Upper lobe of right lung (tissue), 1 donor: ENCODE data around the gene SEMA6B. TPM values are rescaled to one million over a fixed set of nuclear protein-coding genes. Genes with fewer than 3 reads are reported as not detected.
"Not testable (repeated sequence)": the region's sequence is repeated elsewhere in the genome, so short reads cannot be mapped to it uniquely, and the experiment has no call there.

ENCODE experiments used
- ATAC-seq: fragments of 200-7000 bp; cut with Tn5 transposase; one replicate; pipeline ENCODE4 v1.9.1; 2020; ENCODE audit warnings: mild to moderate bottlenecking, moderate library complexity
- DNase-seq: peaks from one replicate; pipeline ENCODE4 v3.0.0-alpha.2; 2020
- H3K27ac ChIP-seq: fragments of 200-600 bp; one replicate; pipeline ENCODE4 v1.8.0; 2022
- H3K27me3 ChIP-seq: fragments of 200-600 bp; one replicate; pipeline ENCODE4 v1.8.0; 2022; ENCODE audit warnings: mild to moderate bottlenecking
- H3K36me3 ChIP-seq: fragments of 200-600 bp; one replicate; pipeline ENCODE4 v1.8.0; 2022
- H3K4me1 ChIP-seq: fragments of 200-600 bp; one replicate; pipeline ENCODE4 v1.8.0; 2022
- H3K4me3 ChIP-seq: fragments of 200-600 bp; one replicate; pipeline ENCODE4 v1.8.0; 2022; ENCODE audit warnings: mild to moderate bottlenecking
- H3K9me3 ChIP-seq: fragments of 200-600 bp; one replicate; pipeline ENCODE4 v1.8.0; 2022
- CTCF ChIP-seq: fragments of 200-600 bp; IDR thresholded peaks from one replicate; pipeline ENCODE4 v1.8.0; 2022; ENCODE audit warnings: antibody characterized with exemption
- intact Hi-C: fragments of 100-400 bp; cut with DNase I; formaldehyde crosslinking; loops from one replicate; pipeline ENCODE4 v1.11.0; 2022
- total RNA-seq: library from RNA; stranded (reverse); fragmentation: NEBNext Ultra II Directional; extraction: Animal tissue kit (Norgen Biotek cat#: 25700); gene quantifications from one replicate; pipeline ENCODE4 v1.2.1, GENCODE V29; 2021
- donor health status: DM: no; HTN: yes; CAD: no; lungs with severe emphysema.

SEMA6B gene
- total RNA-seq, 1 donor from 2014 or later = 20.3 TPM

DNA sequence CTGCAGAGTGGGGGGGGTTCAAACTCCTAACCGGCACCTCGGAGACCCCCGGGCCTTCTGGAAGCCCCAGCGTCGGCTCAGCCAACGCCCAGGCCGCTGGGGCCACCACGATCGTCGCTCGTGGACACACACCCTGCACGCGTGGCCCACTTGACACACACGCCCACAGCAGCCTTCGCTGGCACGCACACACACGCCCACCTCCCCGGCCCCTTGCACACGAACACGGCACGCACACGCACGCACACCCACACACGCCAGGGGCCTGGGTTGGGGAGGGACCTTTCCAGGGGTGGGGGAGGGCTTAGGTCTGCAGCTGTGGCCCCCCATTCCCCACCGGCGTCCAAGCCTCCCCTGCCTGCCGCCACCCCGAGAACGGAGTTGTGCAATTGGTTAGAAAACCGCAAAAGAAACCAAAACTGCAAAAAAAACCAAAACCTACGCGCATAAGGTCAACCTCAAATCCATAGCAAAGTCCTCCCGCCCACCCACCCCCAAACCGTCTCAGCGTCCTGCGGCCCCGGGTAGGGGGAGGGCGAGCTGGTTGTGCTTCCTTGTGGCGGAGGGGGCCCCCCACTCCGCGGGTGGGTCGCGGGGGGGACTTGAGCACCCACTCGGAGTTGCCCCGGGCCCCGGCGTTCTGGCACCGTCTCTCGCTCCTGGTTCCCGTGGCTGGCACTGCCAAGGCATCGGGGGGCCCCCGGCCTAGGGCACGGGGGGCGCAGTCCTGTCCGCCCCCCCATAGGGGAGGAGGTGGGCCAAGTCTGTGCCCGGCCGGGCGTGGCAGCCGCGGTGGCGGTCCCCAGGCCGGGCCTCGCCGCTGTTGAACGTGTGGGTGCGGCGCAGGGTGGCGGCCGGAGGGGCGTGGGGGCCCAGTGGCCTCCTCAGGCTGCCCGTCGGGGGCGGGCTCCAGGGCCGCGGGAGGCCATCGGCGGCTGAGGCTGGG is 16.3 kb downstream of the SEMA6B start:
- no peak for ATAC-seq
- Histone ChIP-seq H3K27ac (no peak overlapping the region), H3K4me1 (peaks cover 4% of the 10 kb centered on the region), H3K9me3 (no peaks in the 10 kb centered on the region), H3K4me3 (no peak overlapping the region), H3K27me3 (no peaks in the 10 kb centered on the region), H3K36me3 (no peaks in the 10 kb centered on the region)
- no peak for TF ChIP-seq CTCF
- intact Hi-C loops = no loop called here
- DNase-seq = no peak

GRCh38 chr19:4541806-4542145 is 17.7 kb downstream of the SEMA6B start:
- DNase-seq, H3K27me3 ChIP-seq, H3K4me1 ChIP-seq, intact Hi-C loops, H3K4me3 ChIP-seq, H3K27ac ChIP-seq, H3K9me3 ChIP-seq, ATAC-seq, H3K36me3 ChIP-seq: not testable (repeated sequence)

- no peak for TF ChIP-seq CTCF
- H3K27ac ChIP-seq = no peak overlapping the region
- intact Hi-C loops = no loop called here
- no peak overlapping the region for H3K4me3 ChIP-seq
- ATAC-seq = peak; percentile 27
- H3K27me3 ChIP-seq = no peaks in the 10 kb centered on the region
- peaks cover 7% of the 10 kb centered on the region for H3K4me1 ChIP-seq
- H3K36me3 ChIP-seq = no peaks in the 10 kb centered on the region
- DNase-seq = no peak
- H3K9me3 ChIP-seq = no peaks in the 10 kb centered on the region
These were observed 18.2 kb downstream of the SEMA6B start for GRCh38 chr19:4541114-4541805.

- TF ChIP-seq CTCF = no peak
- Histone ChIP-seq H3K9me3 (no peaks in the 10 kb centered on the region), H3K27ac (peak within 1 kb of the TSS; percentile 70), H3K4me1 (peaks cover 18% of the 10 kb centered on the region), H3K36me3 (no peaks in the 10 kb centered on the region), H3K27me3 (no peaks in the 10 kb centered on the region), H3K4me3 (peak within 1 kb of the TSS; percentile 40)
- peak; percentile 89 for ATAC-seq
- intact Hi-C loops = no loop called here
- peak; percentile 90 for DNase-seq
These were observed 19.5 kb downstream of the SEMA6B start, which contains the start of gene LRG1 for GRCh38 chr19:4539693-4540581. TSS of gene LRG1 (minus strand) at chr19:4540036. CDS start at chr19:4540013, 23 bp downstream.

DNA sequence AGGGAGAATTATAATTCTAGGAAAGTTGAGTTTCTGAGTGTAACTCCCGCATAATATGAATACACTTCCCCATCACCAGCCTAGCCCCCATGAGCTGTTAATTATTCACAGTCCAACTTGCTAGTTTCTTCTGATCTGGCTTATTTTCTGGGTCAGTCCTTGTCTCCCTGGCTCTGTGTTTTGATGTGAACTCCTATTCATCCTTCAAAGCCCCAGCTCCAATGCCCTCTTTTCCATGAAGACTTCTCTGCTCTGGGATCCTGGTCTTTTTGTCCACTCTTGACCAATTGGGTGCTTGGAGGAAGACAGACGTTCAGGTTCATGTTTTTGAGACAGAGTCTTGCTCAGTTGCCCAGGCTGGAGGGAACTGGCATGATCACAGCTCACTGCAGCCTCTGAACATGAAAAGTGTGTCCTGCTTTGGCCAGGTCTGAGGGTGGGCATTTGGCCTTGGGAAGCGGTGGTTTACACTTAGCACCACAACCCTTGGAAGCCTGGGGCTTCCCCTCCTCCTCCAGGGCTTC is 20.3 kb downstream of the SEMA6B start:
- intact Hi-C loops = no loop called here
- Histone ChIP-seq H3K4me3 (peak overlapping the region; percentile 40), H3K36me3 (no peaks in the 10 kb centered on the region), H3K9me3 (no peaks in the 10 kb centered on the region), H3K27ac (peak overlapping the region; percentile 70), H3K27me3 (no peaks in the 10 kb centered on the region), H3K4me1 (peaks cover 18% of the 10 kb centered on the region)
- no peak for ATAC-seq
- TF ChIP-seq CTCF = no peak
- no peak for DNase-seq
